GM12865 (cell line): ENCODE data around the gene HLCS.
"Not testable (repeated sequence)": the region's sequence is repeated elsewhere in the genome, so short reads cannot be mapped to it uniquely, and the experiment has no call there.

Experiments used
- DNase-seq: peaks from one replicate; pipeline ENCODE4 v3.0.0; 2010; ENCODE audit warnings: low read depth
- H3K4me3 ChIP-seq: 2 replicates; pipeline ENCODE4 v1.5.1; 2011; ENCODE audit warnings: mild to moderate bottlenecking, low read depth, low read length, control low read depth
- CTCF ChIP-seq: IDR thresholded peaks from 2 replicates; pipeline ENCODE4 v1.5.1; 2011; ENCODE audit warnings: low read length, control low read depth, low read depth, inconsistent platforms; ENCODE audit not compliant: insufficient read depth; ENCODE audit errors: missing control alignments

HLCS gene

GRCh38 chr21:37001441-37001840 is 35.0 kb upstream of the HLCS start:
- no peak overlapping the region for H3K4me3 ChIP-seq
- TF ChIP-seq CTCF, result no peak
- no peak for DNase-seq

- H3K4me3 ChIP-seq, result no peak overlapping the region
- no peak for TF ChIP-seq CTCF
- no peak for DNase-seq
Observed at GRCh38 chr21:37000381-37000780, 33.9 kb upstream of the HLCS start.

- TF ChIP-seq CTCF, result no peak
- no peak overlapping the region for H3K4me3 ChIP-seq
- no peak for DNase-seq
Observed at GRCh38 chr21:36999131-36999898, 32.8 kb upstream of the HLCS start.

- DNase-seq, H3K4me3 ChIP-seq: not testable (repeated sequence)
Observed at GRCh38 chr21:36995285-36995684, 28.8 kb upstream of the HLCS start.

- H3K4me3 ChIP-seq, result no peak overlapping the region
- DNase-seq, result no peak
- TF ChIP-seq CTCF, result no peak
Observed at GRCh38 chr21:36994501-36995158, 28.2 kb upstream of the HLCS start.

- no peak for TF ChIP-seq CTCF
- DNase-seq, result no peak
- H3K4me3 ChIP-seq, result no peak overlapping the region
Observed at GRCh38 chr21:36992671-36993070, 26.2 kb upstream of the HLCS start.

- TF ChIP-seq CTCF, result no peak
- peak overlapping the region; percentile 80 for H3K4me3 ChIP-seq
- no peak for DNase-seq
Observed at GRCh38 chr21:36990508-36991205, 24.2 kb upstream of the HLCS start.
